ENCODE data around the gene TAF1D.

The TAF1D gene

DNA sequence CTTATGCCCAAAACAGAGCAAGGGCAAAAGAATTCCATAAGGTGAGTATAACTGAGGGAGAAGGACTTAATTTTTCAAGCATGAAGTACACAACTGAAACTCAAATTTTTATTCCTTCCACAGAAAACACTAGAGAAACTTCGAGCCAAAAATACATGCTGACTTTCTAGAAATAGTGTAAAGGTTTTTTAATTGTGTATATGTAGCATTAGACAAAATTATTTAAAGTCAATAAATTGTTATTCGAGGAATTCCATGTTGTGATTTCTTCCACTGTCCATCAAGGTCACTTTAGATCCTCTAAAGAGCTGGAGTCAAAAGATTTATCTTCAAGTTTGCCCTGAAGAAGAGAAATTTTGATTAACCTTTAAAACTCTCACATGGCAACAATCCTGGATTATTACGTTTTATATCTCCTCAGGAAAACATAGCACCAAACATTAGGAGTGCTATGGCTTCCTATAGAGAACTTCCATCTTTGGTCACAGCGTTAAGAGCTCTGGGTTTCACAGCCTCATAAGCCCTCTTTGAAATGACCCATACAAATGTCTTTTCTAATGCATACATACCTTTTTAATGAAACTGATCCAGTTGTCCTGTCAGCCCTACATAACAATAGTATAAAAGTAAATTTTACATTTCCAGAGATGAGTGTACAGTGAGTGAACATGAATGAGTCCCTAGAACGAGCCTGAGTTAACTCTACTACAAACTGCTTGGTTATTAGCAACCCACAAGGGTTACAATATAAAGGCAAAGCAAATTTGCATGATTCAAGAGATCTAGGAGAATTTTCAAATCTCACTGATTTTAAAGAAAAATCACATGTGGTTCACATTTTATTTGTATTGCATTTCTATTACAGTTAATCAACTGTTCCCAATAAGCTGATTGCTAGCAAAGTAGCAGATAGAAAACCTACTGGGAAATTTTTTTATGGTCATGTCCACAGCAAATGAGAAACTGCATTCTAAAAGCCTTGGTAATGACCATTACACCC lies 10.9 kb downstream of the TAF1D start:
- no peak for TF ChIP-seq CTCF (IDR thresholded peaks at IDR 0.05; ENCODE audit: low read depth, low read length)
- DNase-seq (ENCODE audit: extremely low read depth, low read depth) = no peak

- no peak for TF ChIP-seq CTCF (IDR thresholded peaks at IDR 0.05; ENCODE audit: low read depth, low read length)
- DNase-seq (ENCODE audit: extremely low read depth, low read depth) = no peak
These were observed 12.1 kb downstream of the TAF1D start for GRCh38 chr11:93729129-93729616.

- TF ChIP-seq CTCF (IDR thresholded peaks at IDR 0.05; ENCODE audit: low read depth, low read length) = no peak
- no peak for DNase-seq (ENCODE audit: extremely low read depth, low read depth)
These were observed 12.5 kb downstream of the TAF1D start for GRCh38 chr11:93728792-93729128.

- no peak for DNase-seq (ENCODE audit: extremely low read depth, low read depth)
- no peak for TF ChIP-seq CTCF (IDR thresholded peaks at IDR 0.05; ENCODE audit: low read depth, low read length)
These were observed 13.1 kb downstream of the TAF1D start for GRCh38 chr11:93727985-93728791.

DNA sequence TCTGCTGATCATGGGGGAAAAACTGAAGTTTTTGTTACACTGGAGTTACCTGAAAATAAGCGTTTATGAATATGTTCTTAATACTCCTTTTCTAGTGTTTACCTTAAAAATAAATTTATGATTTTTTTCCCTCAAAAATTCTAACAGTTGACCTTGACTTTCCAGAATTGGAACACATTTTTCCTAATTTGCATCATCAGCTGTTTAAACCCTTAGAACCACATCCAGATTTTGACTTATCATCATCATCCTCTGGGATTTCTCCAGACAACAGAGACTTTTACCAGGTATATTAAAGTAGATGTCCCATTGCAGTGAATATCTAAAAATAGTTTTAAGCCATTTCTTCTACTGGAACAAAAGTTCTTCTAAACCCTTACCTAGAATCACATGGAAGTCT lies 17.2 kb downstream of the TAF1D start:
- no peak for TF ChIP-seq CTCF (IDR thresholded peaks at IDR 0.05; ENCODE audit: low read depth, low read length)
- no peak for DNase-seq (ENCODE audit: extremely low read depth, low read depth)

GRCh38 chr11:93720522-93720921 lies 20.8 kb downstream of the TAF1D start:
- DNase-seq (ENCODE audit: extremely low read depth, low read depth) = no peak
- TF ChIP-seq CTCF (IDR thresholded peaks at IDR 0.05; ENCODE audit: low read depth, low read length) = no peak

DNA sequence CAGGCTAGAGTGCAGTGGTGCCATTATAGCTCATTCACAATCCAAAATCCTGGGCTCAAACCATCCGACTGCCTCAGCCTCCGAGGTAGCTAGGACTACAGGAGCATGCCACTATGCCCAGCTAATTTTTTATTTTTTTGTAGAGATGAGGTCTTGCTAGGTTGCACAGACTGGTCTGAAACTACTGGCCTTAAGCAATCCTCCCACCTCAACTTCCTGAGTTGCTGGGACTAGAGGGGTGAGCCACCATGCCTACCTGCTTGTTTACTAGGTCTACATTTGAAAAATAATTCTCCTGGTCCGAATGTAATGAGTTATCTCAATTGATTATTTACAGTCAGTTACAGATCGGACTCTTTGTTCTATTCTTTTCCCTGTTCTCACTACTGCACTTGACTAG lies 22.0 kb downstream of the TAF1D start:
- TF ChIP-seq CTCF (IDR thresholded peaks at IDR 0.05; ENCODE audit: low read depth, low read length) = no peak
- DNase-seq (ENCODE audit: extremely low read depth, low read depth) = no peak

Data from AG09319 (cell line).